HG03571 (cell line): ENCODE results near the gene RAB8B.

Source experiments
- ATAC-seq: cut with Tn5 transposase; IDR thresholded peaks from one replicate; pipeline ENCODE4 v1.9.1; 2021; ENCODE audit not compliant: unreplicated experiment

RAB8B gene

DNA sequence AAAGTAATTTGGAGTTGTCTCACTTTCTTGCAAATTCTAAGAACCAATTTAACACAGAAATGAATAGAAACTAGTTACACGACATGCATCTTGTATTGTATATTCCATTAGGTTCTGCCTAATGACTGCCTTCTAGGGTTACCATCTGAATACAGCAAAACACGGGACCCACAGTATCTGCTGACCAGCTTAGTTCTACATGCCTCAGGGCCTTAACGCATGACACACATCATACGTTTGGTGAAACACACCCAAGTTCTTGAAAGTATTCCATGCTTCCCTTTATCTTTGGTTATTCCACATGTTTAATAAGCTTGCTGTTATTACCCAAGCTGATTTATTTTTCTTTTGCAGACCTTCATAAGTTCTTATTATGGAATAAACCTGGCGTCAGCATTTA is 115.9 kb downstream of the RAB8B start:
- ATAC-seq = no peak

DNA sequence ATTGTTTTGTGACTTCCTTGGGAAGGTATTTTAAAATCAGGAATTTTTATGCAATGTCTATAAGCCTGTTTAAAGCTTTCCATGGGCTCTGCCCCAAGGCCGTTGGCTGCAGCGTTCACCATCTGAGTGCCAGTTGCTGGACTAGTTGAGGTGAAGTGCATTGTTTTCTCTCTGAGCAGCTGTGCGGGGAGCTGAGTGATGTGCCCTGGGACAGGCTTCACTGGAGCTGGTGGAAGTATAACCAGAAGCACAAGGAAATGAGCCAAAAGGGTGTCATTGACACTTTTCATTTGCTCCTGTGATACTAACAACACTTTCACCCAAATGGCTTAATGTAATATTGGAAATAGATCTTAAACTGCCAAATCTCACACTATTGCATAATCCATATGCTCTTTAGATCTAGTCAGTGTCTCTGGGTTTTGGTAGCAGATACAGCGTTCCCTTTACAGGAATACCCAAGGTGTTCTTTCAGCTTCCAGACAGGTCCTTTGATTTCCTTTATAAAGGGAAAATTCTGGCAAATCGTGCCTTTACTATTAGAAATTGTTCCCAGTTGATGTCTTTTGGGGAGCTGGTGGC is 117.2 kb downstream of the RAB8B start:
- ATAC-seq = no peak

GRCh38 chr15:63308491-63308890 is 119.1 kb downstream of the RAB8B start:
- ATAC-seq = no peak

GRCh38 chr15:63308947-63309346 is 119.5 kb downstream of the RAB8B start:
- no peak for ATAC-seq

GRCh38 chr15:63310646-63311045 is 121.2 kb downstream of the RAB8B start:
- no peak for ATAC-seq

GRCh38 chr15:63312286-63312685 is 122.9 kb downstream of the RAB8B start:
- no peak for ATAC-seq

DNA sequence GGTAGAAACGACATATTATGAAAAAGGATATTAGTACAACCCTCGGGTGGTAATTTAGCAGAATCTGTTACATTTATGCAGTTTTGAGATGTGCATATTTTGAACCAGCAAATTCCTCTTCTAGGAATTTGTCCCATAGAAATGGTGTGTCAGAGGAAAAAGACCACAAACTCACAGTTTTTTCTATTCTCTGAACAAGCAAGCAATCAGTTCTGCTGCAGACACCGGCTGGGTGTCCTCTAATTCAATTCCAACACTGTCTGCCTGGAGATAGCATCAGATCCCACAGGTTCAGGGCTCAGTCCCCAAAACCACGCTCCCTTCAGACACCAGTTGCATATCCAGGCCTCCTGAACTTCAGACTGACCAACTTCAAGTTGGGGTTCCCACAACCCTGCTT is 124.4 kb downstream of the RAB8B start:
- no peak for ATAC-seq

GRCh38 chr15:63314409-63314808 is 125.0 kb downstream of the RAB8B start:
- no peak for ATAC-seq
